GM21825 (cell line): ENCODE data around the gene ZNF511.

ENCODE experiments used
- ATAC-seq: cut with Tn5 transposase; IDR thresholded peaks from one replicate; pipeline ENCODE4 v1.9.1; 2021; ENCODE audit warnings: mild to moderate bottlenecking, moderate library complexity; ENCODE audit not compliant: unreplicated experiment

The ZNF511 gene

DNA sequence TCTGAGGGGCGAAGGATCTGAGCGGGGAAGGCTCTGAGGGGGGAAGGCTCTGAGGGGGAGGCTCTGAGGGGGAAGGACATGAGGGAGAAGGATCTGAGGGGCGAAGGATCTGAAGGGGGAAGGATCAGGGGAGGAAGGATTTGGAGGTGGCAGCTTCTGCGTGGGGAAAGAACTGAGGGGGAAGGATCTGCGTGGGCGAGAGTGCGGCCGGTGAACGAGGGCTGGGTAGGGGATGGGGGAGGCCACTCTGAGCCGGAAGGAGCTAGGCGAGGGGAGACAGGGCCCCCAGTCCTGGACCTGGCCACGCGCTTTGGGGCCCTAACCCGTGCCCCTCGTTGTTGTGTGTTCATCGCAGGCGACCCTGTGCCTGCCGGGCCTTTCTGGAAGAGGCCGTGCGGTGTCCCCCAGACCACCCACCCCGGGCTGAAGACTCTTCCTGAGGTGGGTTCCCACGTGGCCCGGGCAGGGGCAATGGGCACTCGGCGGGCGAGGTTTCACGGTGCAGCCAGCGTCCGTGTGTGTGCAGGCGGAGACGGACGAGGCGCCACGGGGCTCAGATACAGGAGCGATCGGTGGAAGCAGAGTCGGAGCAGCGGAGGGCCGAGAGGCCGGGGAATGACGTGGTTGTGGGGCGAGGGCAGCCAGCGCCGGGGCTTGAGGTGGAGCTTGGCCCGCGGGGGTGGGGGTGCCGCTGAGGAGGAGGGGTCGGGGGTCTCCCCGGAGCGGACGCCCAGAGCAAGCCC lies 26.0 kb downstream of the ZNF511 start:
- no peak for ATAC-seq

DNA sequence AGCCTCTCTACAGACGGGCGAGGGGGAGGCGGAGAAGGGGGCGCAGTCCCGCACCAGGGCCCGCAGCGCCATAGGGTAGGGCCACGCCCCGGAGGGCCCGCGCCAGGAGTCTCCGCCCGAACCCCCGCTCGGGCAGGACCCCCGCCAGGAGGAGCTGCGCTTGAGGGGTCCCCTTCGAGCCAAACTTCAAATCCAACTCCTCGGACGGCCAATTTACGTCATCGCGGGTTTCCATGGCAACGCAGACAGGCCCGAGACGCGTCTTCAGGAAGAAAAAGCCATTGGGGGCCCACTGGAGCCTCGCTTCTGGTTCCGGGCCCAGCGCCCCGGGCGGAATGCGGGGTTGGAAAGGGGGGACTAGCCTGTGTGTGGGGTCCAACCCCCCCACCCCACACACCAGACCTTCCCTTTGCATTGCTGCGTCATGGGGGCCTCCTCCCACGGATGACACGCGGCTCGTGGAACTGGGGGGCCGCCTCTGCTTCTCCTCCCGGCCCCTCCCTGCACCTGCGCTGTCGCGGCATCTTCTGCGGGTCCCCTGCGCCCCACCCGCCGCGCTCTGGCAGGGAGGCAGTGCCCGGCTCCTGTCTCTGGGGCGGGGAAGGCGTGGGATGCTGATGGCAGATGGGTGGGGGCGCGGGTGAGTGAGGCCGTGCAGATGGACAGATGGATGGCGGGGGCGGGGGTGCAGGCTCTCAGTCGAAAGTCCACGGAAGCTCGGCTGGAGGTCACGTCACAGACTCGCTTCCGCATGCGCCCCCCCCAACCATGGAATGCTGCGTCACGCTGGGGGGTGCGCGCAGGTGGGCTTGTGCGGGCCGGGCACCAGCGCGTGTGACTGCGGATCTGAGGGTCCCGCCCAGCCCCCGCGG lies 26.8 kb downstream of the ZNF511 start:
- ATAC-seq: no peak

DNA sequence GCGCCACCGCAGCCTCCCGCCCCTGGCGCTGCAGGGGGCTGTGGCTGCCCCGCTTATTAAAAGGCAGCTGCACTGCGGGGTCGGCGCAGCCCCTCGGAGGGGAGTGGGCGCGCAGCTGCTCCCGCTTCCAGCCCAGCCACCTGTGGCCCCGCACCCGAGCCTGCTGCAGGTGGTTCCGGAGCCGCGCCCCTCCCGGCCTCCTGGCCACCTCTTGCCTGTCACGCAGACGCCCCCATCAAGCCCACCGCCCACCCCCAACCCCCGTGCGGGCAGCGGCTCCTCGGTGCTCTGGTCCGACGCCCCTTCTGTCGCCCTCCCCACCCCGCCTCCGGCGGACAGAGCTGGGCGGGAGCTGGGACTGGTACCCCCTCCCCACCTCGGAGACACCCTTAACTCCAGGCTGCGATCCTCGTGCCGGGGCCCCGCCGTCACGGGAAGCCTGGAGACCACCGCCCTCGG lies 27.4 kb downstream of the ZNF511 start:
- ATAC-seq: no peak

DNA sequence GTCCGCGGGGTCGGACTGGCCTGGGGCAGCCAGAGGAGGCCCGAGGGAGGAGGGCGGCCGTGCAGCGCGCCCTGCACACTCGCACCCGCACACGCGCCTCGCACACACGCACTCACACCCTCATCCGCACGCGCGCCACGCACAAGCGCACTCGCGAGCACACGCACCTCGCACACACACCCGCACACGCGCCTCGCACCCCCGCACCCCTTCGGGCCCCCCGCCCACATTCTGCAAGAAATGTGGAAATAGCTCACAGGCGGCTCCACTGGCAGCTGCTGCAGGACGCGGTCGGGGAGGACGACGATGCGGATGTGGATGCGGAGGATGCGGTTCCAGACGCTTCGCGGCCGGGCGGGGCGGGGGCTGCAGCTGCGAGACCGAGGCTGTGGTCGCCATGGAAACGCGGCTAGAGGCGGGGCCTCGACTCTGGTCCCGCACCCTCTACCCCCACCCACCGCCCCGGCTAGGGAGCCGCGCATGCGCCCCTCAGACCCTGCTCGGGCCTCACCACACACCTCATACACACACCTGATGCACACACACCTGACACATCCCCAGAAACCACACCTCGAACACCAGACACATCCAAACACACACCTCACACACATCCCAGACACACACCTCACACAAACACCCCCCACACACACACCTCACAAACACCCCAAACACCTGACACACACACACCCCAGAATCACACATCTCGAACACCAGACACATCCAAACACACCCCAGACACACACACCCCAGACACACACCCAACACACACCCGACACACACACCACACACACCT lies 28.1 kb downstream of the ZNF511 start, which contains the start of gene CALY:
Gene CALY (minus strand): TSS at position 320 of the 793 bp plus-strand sequence. CDS start 7,907 bp downstream, outside the sequence.
- no peak for ATAC-seq

DNA sequence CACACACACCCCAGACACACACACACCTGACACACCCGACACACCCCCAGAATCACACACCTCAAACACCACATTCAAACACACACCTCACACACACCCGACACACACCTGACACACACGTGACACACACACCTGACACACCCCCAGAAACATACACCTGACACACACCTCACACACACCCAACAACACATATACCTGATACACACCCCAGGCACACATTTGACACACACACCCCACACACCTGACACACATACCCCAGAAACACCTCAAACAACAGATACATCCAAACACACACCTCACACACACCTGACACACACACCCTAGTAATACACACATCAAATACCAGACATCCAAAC lies 28.6 kb downstream of the ZNF511 start:
- ATAC-seq: no peak

DNA sequence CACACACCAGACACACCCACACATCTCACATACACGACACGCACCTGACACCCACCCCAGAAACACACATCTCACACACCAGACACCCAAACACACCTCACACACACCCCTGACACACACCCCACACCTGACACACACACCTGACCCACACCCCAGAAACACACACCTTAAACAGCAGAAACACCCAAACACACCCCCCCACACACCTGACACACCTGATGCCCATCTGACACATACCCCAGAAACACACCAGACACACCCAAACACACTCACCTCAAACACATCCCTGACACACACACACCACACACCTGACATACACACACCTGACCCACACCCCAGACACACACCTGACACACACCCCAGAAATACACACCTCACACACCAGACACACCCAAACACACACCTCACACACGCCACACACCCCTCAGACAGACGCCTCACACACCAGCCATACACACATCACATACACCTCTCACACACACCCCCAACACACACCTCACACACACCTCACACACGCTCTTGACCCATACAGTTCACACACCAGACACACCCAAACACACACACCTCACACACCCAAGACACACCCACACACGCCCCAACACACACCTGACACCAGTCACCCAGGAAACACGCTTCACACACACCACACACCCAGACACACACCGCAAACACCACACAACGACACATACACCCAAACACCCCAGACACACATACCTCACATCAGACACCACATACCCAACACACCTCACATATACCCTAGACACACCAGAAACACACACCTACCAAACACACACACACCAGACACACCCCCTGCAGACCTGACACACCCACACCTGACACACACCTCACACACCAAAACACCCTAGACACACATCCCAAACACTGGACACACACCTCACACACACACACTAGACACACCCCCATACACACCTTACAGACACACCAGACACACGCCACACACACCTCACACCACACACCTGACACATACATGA lies 29.7 kb downstream of the ZNF511 start:
- ATAC-seq: no peak

DNA sequence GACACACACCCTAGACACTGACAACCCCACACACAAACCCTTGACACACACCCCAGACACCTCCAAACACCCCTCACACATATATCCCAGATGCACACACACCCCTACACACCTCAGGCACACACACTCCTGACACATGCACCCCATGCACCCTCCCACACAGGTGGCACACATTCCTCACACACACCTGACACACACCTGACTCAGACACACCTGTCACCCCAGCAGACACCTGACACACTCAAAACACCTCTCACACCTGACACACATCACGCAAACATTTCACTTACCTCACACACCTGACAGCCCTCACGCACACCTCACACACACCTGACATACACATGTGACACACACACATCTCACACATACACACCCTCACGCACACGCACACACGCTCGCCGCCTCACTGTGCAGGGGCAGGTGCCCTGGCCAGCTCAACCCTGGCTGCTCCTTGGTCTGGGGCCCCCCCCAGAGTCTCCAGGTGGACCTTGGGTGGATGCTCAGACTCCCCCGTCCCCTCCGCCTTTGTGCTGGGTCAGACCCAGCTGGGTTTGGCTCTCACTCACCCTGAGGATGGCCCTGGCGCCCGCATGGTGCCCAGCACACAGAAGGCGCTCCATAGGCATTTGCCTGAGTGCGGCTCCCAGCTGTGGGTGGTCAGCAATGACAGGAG lies 31.1 kb downstream of the ZNF511 start:
- ATAC-seq: no peak

DNA sequence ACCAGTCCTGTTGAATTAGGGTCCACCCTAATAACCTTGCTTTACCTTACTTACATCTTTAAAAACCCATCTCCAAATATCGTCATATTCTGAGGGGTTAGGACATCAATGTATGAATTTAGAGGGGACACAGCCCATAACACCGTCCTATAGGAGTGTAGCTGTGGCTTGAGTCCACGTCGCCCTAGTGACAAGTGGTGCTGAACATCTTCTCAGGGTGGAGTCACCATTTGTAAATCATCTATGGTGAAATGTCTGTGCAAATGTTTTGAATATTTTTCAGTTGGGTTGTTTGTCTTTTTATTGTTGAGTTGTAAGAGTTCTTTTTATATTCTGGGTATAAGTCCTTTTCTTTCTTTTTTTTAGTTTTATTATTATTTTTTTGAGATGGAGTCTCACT lies 33.3 kb downstream of the ZNF511 start:
- ATAC-seq: no peak

DNA sequence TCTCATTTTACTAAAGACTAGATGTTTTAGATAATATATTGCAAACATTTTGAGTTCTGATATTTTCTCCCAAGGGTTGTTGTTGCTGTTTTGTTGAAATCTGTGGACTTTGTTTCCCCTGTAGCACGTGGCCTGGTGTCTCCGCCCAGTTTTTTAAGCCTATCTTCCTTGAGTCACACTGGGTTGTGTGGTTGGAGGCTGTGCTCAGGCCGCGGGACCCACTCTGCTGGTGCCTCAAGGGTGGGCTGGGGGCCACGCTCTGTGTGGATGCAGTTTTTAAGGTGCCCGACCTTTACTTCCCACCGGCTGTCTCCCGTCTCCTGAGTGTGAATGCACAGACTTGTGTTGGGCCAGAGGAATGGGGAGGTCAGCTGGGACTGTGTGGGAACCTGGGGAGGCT lies 34.2 kb downstream of the ZNF511 start:
- no peak for ATAC-seq

DNA sequence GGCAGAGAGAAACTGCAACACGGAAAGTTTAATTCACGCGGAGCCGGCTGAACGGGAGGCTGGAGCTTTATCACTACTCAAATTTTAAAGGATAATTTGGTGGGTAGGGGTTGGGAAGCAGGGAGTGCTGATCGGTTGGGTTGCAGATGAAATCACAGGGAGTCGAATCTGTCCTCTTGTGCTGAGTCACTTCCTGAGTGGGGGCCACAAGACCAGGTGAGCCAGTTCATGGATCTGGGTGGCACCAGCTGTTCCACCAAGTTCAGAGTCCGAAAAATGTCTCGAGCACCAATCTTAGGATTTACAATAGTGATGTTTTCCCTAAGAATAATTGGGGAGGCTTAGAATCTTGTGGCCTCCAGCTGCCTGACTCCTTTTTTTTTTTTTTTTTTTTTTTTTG lies 34.8 kb downstream of the ZNF511 start:
- ATAC-seq: no peak

DNA sequence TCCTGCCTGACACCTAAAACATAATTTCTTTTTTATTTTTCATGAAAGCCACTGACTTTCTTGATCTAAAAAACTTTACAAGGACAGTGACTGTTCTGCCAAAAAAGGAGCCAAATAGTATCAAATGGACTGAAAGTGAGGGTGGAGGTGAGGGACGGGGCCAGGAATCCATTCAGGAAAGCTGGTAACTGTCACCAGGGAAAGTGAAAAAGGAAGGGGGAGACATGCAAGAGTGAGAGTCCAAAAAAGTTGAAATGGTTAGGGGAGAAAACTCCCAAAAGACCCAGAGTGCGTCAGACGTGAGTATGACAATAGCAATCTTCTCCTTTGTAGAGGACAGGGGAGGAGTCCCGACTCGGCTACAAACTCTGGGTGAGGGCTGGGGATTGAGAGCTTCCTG lies 35.5 kb downstream of the ZNF511 start:
- ATAC-seq: no peak

DNA sequence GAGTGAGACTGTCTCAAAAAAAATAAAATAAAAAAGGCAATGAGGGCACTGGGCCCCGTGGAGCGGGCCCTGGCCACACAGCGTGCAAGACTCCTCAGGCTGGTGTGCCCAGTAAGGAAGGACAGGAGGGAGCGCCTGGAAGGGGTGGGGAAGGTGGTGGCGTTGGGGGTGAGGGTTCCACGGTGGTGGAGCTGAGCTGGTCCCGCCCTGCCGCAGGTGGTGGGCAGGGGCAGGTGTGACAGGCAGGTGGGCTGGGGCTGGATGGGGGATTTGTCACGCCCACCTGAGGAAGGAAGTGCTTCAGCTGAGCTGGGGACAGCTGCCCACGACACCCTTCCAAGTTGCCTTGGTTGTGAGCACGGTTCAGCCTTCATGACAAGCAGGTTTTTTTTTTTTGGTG lies 37.7 kb downstream of the ZNF511 start:
- ATAC-seq: no peak

DNA sequence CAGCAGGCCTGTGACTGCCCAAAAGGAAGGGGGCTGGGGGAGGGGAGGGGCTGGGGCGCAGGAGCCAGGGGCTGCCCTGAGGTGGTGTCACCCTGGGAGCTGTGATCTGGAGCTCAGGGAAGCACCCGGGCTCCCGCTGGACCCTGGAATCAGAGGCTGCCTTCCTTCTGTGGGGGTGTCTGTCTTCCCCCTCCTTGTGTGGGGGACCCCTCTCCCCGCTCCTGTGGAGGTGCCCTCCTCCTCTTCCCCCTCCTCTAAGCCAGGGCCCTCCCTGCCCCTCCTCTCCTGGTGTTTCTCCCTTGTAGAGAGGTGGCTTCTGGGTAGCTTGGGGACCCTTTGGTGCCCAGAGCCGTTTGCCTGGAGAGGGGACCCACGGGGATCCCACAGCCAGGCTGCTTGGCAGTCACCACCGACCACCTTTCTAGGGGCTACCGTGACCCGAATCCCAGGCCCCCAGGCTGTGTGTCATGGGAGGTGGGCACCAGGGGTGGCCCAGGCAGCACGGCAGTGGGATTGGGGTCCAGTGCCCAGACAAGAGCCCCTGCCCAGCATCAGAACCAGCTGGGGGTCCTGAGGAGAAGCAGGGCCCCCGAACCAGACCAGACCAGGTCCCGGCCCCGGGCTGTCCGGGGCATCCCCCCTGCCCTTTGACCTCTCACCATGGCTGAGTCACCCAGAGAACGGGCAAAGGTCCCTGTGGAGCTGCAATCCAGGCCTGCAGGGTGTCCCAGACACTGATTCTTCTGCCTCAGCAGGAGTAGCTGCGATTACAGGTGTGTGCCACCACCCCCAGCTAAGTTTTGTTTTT lies 39.2 kb downstream of the ZNF511 start:
- ATAC-seq: no peak

DNA sequence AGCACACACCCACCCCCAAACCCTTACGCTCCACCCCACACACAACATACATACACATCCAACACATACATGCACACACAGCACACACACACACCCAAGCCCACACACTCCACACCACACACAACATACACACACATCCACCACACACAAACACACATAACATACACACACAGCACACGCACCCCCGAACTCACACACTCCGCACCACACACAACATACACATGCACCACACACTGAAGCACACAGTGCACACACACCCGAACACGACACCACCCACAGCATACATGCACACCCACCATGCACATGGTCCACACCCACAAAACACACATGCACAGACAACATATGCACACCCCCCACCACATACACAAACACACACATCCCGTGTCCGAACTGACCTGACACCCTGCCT lies 40.5 kb downstream of the ZNF511 start:
- ATAC-seq: no peak

DNA sequence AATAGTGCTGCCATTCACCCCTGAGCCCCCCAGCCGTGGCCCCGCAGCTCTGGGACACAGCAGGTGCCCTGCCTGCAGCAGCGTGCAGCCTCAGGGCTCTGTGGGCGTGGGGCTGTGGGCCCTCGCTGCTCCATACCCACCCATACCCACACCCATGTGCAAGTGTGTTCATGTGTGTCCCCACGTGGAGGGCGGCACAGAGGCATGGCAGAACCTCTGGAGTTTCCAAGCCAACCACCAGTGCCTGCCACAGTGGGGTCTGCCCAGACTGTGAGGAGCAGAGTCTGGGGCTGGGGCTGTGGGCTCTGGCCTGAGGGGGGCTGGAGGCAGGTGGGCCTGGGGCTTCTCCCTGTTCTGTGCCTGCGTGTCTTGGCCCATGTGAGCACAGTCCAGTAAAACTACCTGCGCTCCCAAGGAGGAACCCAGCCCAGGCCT lies 40.9 kb downstream of the ZNF511 start:
- no peak for ATAC-seq

DNA sequence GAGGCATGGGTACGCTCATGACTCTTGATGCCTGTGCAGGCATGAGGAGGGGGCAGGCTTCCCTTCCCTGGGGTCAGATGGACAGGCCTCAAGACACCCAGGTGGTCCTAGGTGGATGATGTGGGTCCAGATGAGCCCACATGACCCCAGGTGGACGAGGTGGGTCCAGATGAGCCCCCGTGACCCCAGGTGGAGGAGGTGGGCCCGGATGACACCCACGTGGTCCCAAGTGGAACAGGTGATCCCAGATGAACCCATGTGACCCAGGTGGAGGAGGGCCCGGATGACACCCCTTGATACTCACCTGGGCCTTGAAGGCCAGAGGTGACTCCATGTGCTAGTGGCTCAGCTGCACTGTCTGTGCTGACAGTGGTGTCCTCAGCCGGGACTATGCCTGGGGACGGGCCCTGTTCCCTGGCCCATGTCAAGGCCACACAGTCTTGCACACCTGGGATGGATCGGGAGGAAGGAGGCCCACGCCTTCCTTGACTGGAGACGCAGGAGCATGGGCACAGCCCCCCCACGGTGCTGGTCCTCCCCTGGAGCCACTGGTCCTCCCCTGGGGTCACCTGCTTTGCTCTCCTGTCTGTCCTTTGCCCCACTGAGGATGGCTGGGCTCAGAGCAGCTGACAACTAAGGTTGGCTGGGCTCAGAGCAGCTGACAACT lies 41.7 kb downstream of the ZNF511 start:
- ATAC-seq: no peak

DNA sequence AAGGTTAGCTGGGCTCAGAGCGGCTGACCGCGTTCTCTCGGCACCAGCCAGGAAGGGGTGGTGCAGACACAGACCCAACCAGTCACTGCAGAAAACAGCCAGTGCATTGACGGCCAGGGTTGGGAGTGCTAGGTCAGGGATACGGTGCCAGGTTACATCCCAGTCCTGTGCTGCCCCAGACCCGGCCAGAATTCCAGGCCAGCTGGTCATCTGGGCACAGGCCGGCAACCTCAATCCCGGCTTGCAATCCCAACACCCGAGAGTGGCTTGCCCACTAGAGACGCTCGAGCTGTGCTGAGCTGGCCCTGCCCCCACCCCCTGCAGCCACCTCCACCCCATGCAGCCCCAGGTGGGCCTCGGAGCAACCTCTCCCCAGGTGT lies 42.2 kb downstream of the ZNF511 start:
- ATAC-seq: no peak
